ENCODE measurements around the gene PACRG.

The PACRG gene

DNA sequence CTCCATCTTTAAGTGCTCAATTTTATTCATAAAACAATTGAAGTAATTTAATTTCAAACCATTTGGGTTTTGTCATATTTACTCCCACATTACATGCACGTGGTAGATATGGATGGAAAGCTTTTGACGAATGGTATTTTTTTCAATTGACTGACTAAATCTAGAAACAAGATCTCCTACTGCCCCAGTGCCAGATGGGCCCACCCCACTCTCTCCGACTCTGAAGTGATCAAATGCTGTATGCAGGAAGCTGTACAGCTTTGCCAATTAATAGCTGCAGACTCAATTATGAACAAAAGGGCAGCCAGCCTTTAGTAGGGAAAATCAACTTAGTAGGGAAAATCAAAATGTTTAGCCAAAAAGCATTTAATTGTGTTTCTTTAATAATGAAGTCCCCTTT is 46.2 kb downstream of the PACRG start:
- DNase-seq (ENCODE audit: low read depth in 2 of 2, low spot score in 1 of 2) = no peak

DNA sequence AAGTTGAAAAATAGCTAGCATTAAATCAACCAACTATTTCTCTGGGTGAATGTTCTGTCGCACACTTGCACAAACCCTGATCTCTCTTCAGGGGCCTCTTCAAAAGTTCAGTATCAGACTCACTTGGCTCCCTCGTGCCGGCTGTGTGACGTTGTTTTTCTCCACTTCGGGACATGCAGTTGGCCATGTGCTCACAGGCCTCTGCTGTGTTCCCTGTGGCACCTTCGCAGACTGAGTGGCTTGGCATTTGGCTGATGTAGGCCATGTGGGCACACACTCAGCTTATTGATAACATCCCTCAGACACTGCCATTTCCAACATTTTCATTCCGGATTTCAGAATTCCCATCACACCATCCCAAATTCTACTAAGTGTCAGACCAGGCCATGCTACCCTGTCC is 49.3 kb downstream of the PACRG start:
- no peak for DNase-seq (ENCODE audit: low read depth in 2 of 2, low spot score in 1 of 2)

DNA sequence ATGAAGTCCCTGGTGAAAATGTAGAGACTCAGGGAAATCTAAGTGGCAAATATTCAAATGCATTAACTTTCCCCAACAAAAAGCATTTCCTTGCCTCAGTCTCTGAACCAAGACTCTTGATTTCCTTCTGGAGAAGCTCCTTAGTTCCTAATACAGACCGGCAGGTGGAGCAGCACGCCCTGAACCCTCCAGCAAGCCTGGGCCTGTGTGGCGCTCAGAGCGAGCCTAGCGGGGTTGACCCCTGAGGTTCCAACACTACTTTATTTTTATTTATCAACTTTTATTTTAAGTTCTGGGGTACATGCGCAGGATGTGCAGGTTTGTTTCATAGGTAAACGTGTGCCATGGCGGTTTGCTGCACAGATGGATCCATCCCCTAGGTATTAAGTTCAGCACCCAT is 50.8 kb downstream of the PACRG start:
- DNase-seq (ENCODE audit: low read depth in 2 of 2, low spot score in 1 of 2) = no peak

- DNase-seq (ENCODE audit: low read depth in 2 of 2, low spot score in 1 of 2) = no peak
Observed at GRCh38 chr6:162785632-162786242, 58.0 kb downstream of the PACRG start.

DNA sequence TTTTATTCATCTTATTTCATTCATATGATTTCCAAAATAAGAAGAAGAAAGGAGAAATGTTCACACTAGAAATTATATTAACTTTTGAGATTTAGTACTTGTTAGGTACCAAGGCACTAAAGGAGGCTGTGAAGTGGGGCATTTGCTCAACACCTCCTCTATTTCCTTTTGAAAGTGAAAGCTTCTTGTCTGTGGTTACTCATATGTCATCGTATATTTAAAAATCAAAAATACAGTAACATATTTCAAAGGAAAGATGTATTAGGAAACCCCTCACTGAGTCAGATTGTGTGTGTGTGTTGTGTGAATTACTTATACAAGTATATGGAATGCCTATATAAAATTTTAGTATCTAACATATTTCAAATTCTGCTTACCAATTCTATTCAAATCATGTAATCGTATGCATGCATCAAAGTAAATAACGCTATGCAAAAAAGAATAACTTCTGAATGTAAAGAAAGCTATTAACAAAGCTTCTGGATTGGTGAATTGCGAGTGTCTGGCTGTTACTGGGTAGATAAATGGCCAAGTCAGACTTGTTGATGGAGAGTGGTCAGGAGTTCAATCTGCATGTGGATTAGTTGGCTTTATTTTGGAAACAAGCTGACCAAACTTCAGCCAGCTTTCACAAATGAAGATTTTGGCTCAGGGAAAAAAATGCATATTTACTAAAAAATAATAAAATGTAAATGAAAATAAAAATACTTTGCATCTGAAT is 70.9 kb downstream of the PACRG start:
- DNase-seq (ENCODE audit: low read depth in 2 of 2, low spot score in 1 of 2) = no peak

DNA sequence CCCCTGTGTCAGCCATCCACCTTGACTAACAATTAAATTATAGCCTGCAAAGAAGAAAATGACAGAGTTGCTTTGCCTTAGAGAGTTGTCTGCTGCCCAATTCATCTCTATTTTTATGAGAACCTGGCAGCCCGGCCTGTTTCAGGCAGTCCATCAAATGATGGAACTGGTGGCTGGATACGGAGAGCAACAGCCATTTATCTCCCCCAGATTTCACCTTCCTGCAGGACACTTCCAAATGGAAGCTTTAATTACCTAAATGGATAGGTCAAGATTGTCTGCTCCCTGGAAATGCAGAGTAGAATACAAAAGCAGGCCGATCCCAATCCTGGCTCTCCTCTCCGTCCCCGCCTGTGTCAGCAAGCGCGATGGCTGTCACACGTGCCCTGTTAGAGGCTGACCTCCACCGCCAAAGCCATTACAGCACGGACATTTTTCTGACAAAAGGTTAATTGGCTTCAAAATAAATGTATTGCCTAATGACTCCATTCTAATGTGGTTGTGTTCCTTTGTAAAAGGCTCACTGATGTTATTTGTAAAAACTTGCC is 86.7 kb downstream of the PACRG start:
- DNase-seq (ENCODE audit: low read depth in 2 of 2, low spot score in 1 of 2) = no peak

DNA sequence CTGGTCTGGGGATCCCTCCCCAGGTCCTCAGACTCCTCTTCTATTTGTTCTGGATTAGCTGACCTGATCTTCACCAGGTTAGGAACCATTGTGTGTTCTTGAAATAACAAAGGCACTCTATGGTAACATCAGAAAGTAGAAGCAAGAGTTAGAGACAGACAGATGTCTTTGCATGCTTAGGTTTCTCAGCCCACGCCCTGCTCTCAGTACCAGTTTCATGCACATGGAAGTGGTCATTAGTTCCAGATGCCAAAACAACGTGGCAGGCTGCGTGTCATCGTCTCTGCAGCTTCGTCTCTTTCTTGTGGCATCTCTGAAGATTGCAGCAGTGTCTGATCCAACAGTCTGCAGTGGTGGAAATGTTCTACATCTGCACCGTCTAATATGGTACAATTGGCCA is 89.4 kb downstream of the PACRG start:
- no peak for DNase-seq (ENCODE audit: low read depth in 2 of 2, low spot score in 1 of 2)

DNA sequence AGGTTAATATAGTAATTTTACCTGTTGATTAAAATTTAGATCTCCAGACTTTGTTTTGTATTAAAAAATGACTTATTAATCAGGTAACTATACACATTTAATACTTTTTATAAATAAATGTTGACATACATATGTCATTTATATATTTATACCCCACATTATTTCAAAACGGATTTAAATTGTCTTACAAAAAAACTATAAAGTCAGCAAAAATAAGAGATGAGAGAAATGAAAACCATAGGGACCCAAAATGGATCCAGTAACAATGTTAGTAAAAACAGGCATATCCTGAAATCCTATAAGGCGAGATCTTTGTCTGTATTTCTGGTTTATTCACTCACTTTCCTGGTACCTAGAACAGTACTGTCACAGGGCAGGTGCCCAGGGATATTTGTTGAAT is 91.5 kb downstream of the PACRG start:
- no peak for DNase-seq (ENCODE audit: low read depth in 2 of 2, low spot score in 1 of 2)

GRCh38 chr6:162821102-162821501 is 93.3 kb downstream of the PACRG start:
- DNase-seq (ENCODE audit: low read depth in 2 of 2, low spot score in 1 of 2) = no peak

- DNase-seq (ENCODE audit: low read depth in 2 of 2, low spot score in 1 of 2) = no peak
Observed at GRCh38 chr6:162825597-162825996, 97.8 kb downstream of the PACRG start.

GRCh38 chr6:162829013-162829742 is 101.4 kb downstream of the PACRG start:
- no peak for DNase-seq (ENCODE audit: low read depth in 2 of 2, low spot score in 1 of 2)

DNA sequence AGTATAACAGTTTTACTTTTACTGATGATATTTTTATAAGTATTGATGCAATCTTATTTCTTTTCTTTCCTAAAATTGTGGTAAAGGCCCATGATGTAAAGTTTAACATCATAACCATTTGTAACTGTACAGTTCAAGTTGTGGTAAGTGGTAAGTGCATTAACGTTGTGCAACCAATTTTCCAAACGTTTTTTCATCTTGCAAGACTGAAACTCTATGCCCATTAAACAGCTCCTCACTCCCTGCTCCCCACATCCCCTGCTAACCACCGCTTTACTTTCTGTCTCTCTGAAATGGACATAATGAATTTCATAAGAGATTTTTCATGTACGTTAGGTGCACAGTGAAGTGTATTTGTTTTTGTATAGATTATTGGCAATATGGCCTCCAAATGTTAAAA is 106.0 kb downstream of the PACRG start:
- no peak for DNase-seq (ENCODE audit: low read depth in 2 of 2, low spot score in 1 of 2)

GRCh38 chr6:162845972-162846371 is 118.2 kb downstream of the PACRG start:
- DNase-seq (ENCODE audit: low read depth in 2 of 2, low spot score in 1 of 2) = no peak

DNA sequence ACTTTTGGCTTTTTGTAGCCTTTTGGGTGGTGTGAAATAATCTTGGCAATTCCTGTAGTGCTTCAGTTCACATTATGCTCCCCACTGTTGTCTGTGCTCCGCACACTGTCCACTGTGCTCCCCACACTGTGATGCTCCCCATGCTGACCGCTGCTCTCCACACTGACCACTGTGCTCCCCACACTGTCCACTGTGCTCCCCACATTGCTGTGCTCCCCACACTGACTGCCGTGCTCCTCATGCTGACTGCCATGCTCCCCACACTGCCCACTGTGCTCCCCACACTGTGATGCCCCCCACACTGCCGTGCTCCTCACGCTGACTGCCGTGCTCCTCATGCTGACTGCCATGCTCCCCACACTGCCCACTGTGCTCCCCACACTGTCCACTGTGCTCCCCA is 118.9 kb downstream of the PACRG start:
- no peak for DNase-seq (ENCODE audit: low read depth in 2 of 2, low spot score in 1 of 2)

GRCh38 chr6:162849269-162849668 is 121.5 kb downstream of the PACRG start:
- DNase-seq (ENCODE audit: low read depth in 2 of 2, low spot score in 1 of 2) = no peak

DNA sequence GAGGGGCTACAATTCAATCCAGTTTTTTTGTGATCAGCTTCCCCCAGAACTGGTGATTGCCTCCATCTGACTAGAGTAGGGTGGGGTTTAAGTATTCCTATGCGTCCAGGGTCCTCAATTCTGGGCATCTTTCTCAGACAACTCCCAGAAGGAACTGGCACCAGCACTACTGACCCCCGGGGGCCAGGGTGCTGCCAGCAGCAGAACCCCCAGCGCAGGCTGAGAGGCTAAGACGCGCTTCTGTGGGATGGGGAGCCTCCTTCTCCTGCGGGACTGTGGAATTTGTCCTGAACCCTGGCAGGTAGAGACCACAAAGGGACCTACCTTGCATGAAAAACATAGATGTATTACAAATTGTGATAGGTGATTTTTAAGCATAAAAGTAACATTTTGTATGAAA is 124.4 kb downstream of the PACRG start:
- DNase-seq (ENCODE audit: low read depth in 2 of 2, low spot score in 1 of 2) = no peak

DNA sequence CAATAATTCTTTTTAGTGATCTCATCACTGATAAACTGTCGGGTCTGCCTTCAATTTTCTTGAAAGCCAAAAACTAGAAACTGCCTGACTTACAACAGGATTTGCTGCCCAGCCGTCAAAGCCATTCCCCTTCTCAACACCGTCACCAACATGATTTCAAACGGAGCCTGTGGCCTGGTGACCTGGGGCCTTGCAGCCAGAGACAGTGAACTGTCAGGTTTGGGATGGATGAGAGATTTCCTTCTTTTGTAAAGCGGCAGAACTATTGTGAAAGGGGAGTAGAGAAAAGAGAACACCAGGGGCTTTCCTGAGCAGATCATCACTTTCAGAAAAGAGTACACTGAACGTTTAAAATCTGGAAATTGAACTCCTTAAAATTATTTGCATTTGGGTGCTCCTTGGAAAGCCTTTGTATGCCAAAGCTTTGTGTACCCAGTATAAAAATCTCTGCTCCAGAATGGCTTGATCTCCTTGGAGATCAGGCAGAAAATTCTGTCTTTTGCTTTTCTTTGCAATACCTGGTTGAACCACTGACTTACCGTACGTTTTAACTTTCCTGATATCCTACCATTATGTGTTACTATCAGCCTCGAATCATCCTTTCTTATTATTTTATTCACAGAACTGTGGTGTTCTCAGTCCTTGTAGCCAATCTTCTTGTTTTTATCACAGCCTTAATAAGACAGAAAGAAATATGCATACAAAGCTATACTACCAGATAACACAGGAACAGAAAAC is 125.2 kb downstream of the PACRG start:
- no peak for DNase-seq (ENCODE audit: low read depth in 2 of 2, low spot score in 1 of 2)

DNA sequence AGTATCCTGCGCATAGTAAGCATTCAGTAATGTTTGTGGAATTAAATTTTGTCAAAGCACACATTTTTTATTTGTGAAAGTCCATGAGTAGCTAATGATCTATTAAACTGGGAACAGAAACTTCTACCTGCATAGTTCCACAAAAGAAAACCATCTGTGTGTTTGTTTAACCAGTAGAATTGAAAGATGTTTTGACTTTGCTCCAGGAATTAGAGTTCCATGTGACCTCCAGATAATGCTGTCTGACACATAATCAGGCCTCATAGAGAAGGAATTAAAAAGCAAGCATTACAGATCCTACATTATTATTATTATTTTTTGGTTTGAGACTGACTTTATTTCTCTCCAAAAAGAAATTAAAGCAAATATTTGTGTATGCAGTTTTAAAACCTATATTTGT is 126.5 kb downstream of the PACRG start:
- no peak for DNase-seq (ENCODE audit: low read depth in 2 of 2, low spot score in 1 of 2)

DNA sequence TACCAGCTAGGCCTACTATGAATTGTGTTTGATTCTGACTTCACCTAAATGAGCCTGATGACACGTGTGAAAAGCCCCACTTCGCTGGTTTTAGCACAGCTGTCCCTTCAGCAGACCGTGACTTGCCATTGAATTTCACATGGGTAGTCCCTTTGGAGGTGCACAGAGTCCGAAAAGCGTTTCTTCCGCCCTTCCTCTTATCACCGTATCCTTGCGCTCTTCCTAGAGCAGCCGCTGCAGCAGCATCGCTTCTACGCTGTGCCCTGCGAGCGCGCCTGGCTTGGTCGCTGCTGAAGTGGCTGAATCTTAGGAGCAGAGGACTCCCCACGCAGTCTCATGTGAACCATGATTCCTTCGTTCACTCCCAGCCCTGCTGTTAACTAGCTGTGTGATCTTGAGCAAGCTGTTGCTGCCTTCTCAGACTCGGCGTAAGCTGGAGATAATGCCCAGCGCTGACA is 127.0 kb downstream of the PACRG start:
- DNase-seq (ENCODE audit: low read depth in 2 of 2, low spot score in 1 of 2) = no peak

GRCh38 chr6:162856885-162857284 is 129.1 kb downstream of the PACRG start:
- DNase-seq (ENCODE audit: low read depth in 2 of 2, low spot score in 1 of 2) = no peak

GRCh38 chr6:162857326-162857725 is 129.6 kb downstream of the PACRG start:
- DNase-seq (ENCODE audit: low read depth in 2 of 2, low spot score in 1 of 2) = no peak

Data from stimulated activated CD8-positive, alpha-beta memory T cell treated with anti-CD3 and anti-CD28 coated beads, Interleukin-4, amount 100 ng/mL, for 4 hours (primary cell).